Activated naive CD8-positive, alpha-beta T cell treated with anti-CD3 and anti-CD28 coated beads, Interleukin-2, amount 50 U/mL, for 16 hours (primary cell): ENCODE results near the gene PACRG.

Experiments used
- DNase-seq: peaks from one replicate; pipeline ENCODE4 v3.0.0-alpha.2; 2020; ENCODE audit warnings: low read depth, low spot score

Gene PACRG

GRCh38 chr6:163241683-163242082, 513.9 kb downstream of the PACRG start:
- no peak for DNase-seq

- DNase-seq, result no peak
Measured at GRCh38 chr6:163243083-163243482, 515.3 kb downstream of the PACRG start.

- DNase-seq, result no peak
Measured at GRCh38 chr6:163243692-163244589, 516.2 kb downstream of the PACRG start.

GRCh38 chr6:163248051-163248450, 520.3 kb downstream of the PACRG start:
- DNase-seq, result no peak

- no peak for DNase-seq
Measured at GRCh38 chr6:163249651-163250101, 521.9 kb downstream of the PACRG start.

GRCh38 chr6:163250116-163250515, 522.3 kb downstream of the PACRG start:
- no peak for DNase-seq

GRCh38 chr6:163252061-163252591, 524.4 kb downstream of the PACRG start:
- DNase-seq, result no peak

- no peak for DNase-seq
Measured at GRCh38 chr6:163253556-163254213, 525.9 kb downstream of the PACRG start.

- no peak for DNase-seq
Measured at GRCh38 chr6:163254341-163254835, 526.6 kb downstream of the PACRG start.

- DNase-seq, result no peak
Measured at GRCh38 chr6:163255265-163255664, 527.5 kb downstream of the PACRG start.

- DNase-seq, result no peak
Measured at GRCh38 chr6:163259689-163260088, 531.9 kb downstream of the PACRG start.

- DNase-seq, result no peak
Measured at GRCh38 chr6:163260111-163260895, 532.5 kb downstream of the PACRG start.

- DNase-seq, result no peak
Measured at GRCh38 chr6:163260911-163261310, 533.1 kb downstream of the PACRG start.

- no peak for DNase-seq
Measured at GRCh38 chr6:163261361-163261760, 533.6 kb downstream of the PACRG start.

GRCh38 chr6:163262080-163262479, 534.3 kb downstream of the PACRG start:
- no peak for DNase-seq

GRCh38 chr6:163263196-163263595, 535.4 kb downstream of the PACRG start:
- no peak for DNase-seq

- no peak for DNase-seq
Measured at GRCh38 chr6:163263998-163264661, 536.4 kb downstream of the PACRG start.

GRCh38 chr6:163264662-163265035, 536.9 kb downstream of the PACRG start:
- no peak for DNase-seq

GRCh38 chr6:163281634-163282033, 553.9 kb downstream of the PACRG start:
- DNase-seq, result no peak

GRCh38 chr6:163282672-163283071, 554.9 kb downstream of the PACRG start:
- DNase-seq, result no peak

GRCh38 chr6:163284151-163284550, 556.4 kb downstream of the PACRG start:
- DNase-seq, result no peak
